Tibial nerve (tissue), 4 donors: ENCODE data around the gene AIF1. TPM values are rescaled to one million over a fixed set of nuclear protein-coding genes. Genes with fewer than 3 reads are reported as not detected.

ENCODE experiments used
- DNase-seq, 2 donors: peaks; one replicate each; pipeline ENCODE4 v3.0.0-alpha.2; 2019; ENCODE audit warnings: low spot score in 2 of 2
- H3K27ac ChIP-seq, 4 donors: fragments of 200-600 bp; sonication (generic) in 3 of 4; one replicate each; pipeline ENCODE4 v1.5.1; 2017 to 2019; ENCODE audit warnings: mild to moderate bottlenecking in 1 of 4
- H3K27me3 ChIP-seq, 2 donors: fragments of 200-600 bp; sonication (generic) in 1 of 2; one replicate each; pipeline versions ENCODE4 v1.5.1 to v1.6.0; 2017 to 2019
- H3K36me3 ChIP-seq, 3 donors: fragments of 200-600 bp; sonication (generic); one replicate each; pipeline ENCODE4 v1.5.1; 2018 to 2019
- H3K4me1 ChIP-seq, 4 donors: fragments of 200-600 bp; sonication (generic) in 3 of 4; one replicate each; pipeline ENCODE4 v1.5.1; 2017 to 2019
- H3K4me3 ChIP-seq, 4 donors: fragments of 200-600 bp; sonication (generic) in 3 of 4; one replicate each; pipeline ENCODE4 v1.5.1; 2017 to 2019; ENCODE audit warnings: mild to moderate bottlenecking in 1 of 4, moderate library complexity in 1 of 4
- H3K9me3 ChIP-seq, 4 donors: fragments of 200-600 bp; sonication (generic) in 3 of 4; one replicate each; pipeline ENCODE4 v1.5.1; 2017 to 2019
- EP300 ChIP-seq, 2 donors: sonication (generic); formaldehyde crosslinking; IDR thresholded peaks; one replicate each; pipeline ENCODE4 v1.6.1; 2017; ENCODE audit warnings: antibody characterized with exemption in 2 of 2, mild to moderate bottlenecking in 1 of 2
- POLR2A ChIP-seq, 2 donors: fragments of 450-650 bp; IDR thresholded peaks; one replicate each; pipeline ENCODE4 v1.6.1; 2017; ENCODE audit warnings: antibody characterized with exemption in 2 of 2, mild to moderate bottlenecking in 2 of 2, moderate library complexity in 2 of 2
- WGBS, 2 donors: methylation state at CpG; one replicate each; pipeline ENCODE4 v1.1.5; 2018; 5-methylcytosine and 5-hydroxymethylcytosine counted together
- total RNA-seq, 4 donors: library from RNA; depleted of rRNA; stranded (reverse); fragments of >200 nt; gene quantifications; one replicate each; pipeline ENCODE4 v1.1.0, GENCODE V29; 2016
- TF ChIP-seq, protein P1 (sequence below), 5 experiments: fragments of 200-600 bp in 3 of 5; fragments of 450-650 bp in 2 of 5; sonication (generic) in 3 of 5; IDR thresholded peaks; one replicate each; pipeline ENCODE4 v1.5.1; 2016 to 2019; ENCODE audit warnings: antibody characterized with exemption in 5 of 5, mild to moderate bottlenecking in 3 of 5, moderate library complexity in 2 of 5

Gene AIF1
- total RNA-seq, 4 donors from 2014 or later: 27.1 to 66.3 (median 50.4) TPM

DNA sequence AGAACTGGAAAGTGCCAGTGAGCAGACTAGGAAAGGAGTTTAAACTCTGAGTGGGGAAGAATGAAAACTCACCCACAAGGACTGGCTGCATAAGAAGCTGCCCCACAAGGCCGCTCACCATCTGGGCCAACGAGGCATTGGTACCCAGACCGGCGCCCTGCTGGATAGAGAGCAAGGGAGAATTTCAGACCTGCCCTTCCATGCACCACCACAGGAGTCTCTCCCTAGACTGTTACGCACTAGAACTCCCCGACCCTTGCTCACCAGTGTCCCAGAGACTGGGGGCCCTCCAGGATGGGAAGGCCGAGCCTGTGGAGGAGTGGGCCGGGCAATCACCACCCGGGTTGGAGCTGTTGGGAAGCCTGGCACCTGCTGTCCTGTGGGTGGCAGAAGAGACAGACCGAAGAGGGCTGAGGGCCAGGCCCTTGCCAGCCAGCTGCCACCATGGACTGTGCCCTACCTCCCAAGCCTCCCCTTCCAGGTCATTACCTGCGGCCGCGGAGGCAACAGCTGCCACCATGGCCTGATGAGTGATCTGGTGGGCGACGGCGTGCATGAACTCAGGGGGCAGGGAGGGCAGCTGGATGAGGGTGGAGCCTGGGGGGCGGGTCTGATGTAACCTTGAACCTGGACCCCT is 28.9 kb downstream of the AIF1 start:
- 83 to 85% methylated on average over 16 to 17 of the region's 17 CpGs for WGBS, 2 donors
- TF ChIP-seq EP300 (IDR thresholded peaks at IDR 0.05) (no peak), POLR2A (IDR thresholded peaks at IDR 0.05) (no peak)
- TF ChIP-seq, protein P1, sequence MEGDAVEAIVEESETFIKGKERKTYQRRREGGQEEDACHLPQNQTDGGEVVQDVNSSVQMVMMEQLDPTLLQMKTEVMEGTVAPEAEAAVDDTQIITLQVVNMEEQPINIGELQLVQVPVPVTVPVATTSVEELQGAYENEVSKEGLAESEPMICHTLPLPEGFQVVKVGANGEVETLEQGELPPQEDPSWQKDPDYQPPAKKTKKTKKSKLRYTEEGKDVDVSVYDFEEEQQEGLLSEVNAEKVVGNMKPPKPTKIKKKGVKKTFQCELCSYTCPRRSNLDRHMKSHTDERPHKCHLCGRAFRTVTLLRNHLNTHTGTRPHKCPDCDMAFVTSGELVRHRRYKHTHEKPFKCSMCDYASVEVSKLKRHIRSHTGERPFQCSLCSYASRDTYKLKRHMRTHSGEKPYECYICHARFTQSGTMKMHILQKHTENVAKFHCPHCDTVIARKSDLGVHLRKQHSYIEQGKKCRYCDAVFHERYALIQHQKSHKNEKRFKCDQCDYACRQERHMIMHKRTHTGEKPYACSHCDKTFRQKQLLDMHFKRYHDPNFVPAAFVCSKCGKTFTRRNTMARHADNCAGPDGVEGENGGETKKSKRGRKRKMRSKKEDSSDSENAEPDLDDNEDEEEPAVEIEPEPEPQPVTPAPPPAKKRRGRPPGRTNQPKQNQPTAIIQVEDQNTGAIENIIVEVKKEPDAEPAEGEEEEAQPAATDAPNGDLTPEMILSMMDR (IDR thresholded peaks at IDR 0.05): no peak
- H3K4me3 ChIP-seq: no peak overlapping the region
- no peaks in the 10 kb centered on the region for H3K4me1 ChIP-seq
- H3K27ac ChIP-seq: no peak overlapping the region
- no peaks in the 10 kb centered on the region for H3K27me3 ChIP-seq
- H3K36me3 ChIP-seq: peaks cover 19 to 99% (median 54%) of the 10 kb centered on the region in 3 donors
- H3K9me3 ChIP-seq: no peaks in the 10 kb centered on the region
- no peak for DNase-seq

DNA sequence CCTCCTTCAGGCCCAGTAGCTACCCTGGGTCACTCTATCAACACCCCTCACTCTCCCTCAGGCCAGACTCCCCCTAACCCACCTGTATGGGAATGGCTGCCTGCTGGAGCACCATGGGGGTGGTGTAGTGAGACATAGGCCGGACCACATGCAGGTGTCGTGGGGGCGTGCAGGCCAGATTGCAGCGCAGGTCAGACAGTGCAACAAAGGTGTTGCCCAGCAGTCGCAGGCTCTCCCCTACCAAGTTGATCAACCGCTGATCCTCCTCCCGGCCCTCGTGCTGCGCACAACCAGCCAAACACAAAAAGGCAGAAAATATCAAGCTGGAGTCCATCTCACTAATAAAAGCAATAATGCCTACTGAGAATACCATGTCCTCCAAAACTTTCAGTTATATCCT is 30.3 kb downstream of the AIF1 start:
- Histone ChIP-seq H3K36me3 (peaks cover 20 to 94% (median 52%) of the 10 kb centered on the region in 3 donors), H3K9me3 (no peaks in the 10 kb centered on the region), H3K4me3 (no peak overlapping the region), H3K27ac (no peak overlapping the region), H3K27me3 (no peaks in the 10 kb centered on the region), H3K4me1 (peaks cover 0 to 11% (median 0%) of the 10 kb centered on the region in 4 donors)
- DNase-seq: no peak
- WGBS, 2 donors: 88 to 96% methylated on average over 9 of the region's 9 CpGs
- TF ChIP-seq, protein P1 (IDR thresholded peaks at IDR 0.05): no peak
- TF ChIP-seq POLR2A (IDR thresholded peaks at IDR 0.05): no peak
- no peak for TF ChIP-seq EP300 (IDR thresholded peaks at IDR 0.05)

DNA sequence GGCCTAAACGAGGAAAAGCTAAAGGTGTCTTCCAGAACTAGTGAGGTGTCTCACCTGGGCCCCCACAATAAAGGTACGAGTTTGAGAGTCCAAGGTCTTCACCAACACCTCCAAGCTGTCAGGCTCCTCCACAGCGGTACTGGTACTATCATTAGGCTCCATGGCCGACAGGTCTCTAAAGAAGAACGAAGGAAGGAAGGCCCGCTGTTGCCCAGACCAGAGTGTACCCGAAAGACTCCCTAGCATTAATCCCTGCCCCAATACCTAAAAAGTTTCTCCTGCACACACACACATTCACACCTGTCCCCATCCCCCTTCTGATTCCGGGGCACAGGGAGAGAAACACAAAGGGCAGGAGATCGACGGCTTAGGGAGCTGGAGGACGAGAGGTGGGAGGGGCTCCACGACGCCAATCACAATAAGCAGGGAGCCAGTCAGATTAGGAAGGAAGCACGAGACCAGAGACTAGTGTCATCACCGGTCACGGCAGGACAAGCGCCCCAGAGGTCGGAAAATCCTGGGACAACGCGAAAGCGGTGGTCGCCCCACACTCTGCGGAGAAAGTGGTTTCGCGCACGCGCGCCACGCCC is 36.7 kb downstream of the AIF1 start:
- peaks cover 12 to 44% (median 15%) of the 10 kb centered on the region in 3 donors for H3K36me3 ChIP-seq
- peaks cover 0 to 33% (median 20%) of the 10 kb centered on the region in 4 donors for H3K4me1 ChIP-seq
- peak overlapping the region; percentile 96 to 100 (median 99) for H3K27ac ChIP-seq
- WGBS, 2 donors: 1 to 3% methylated on average over 28 to 29 of the region's 29 CpGs
- TF ChIP-seq POLR2A (IDR thresholded peaks at IDR 0.05) (no peak), EP300 (IDR thresholded peaks at IDR 0.05) (no peak)
- TF ChIP-seq, protein P1 (IDR thresholded peaks at IDR 0.05): no peak
- H3K27me3 ChIP-seq: no peaks in the 10 kb centered on the region
- no peaks in the 10 kb centered on the region for H3K9me3 ChIP-seq
- peak; percentile 57 to 75 for DNase-seq
- H3K4me3 ChIP-seq: peak overlapping the region; percentile 72 to 95 (median 80)

DNA sequence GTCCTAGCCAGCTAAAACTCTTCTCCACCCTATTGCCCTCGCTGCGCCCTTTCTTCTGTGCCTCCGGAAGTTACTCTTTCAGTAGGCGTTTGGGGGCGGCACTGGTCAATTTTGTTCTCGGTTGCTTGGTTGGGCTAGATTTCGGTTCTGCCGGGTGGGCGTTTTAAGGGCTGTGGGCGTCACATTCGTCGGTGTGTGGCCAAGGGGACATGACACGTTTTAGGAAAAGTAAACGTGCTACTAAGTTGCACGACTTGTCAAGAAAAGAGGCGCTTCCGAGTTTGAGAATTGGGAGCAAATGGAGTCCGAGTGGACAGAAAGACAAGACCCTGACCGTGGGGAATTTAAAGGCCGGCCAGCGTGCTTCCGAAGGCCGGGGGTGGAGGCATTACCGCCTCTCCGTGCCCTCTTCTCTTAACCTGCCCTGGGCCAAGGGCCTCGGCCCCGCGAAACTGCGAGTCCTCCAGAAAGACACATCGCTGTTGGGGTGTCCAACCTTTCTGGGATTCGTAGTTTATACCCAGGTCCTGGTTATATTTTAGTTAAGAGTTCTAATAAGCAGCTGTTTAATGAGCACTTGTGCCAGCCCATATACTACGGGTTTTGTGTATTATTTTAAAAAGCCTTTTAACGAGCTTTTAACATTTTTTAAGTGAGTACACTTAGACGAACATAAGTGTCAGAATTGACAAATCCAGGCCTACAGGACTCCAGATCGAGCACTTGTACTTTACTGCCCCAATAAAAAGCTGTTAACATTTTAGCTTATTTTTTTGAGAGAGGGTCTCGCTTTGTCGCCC is 38.1 kb downstream of the AIF1 start:
- peak; percentile 80 to 91 for DNase-seq
- 8 to 9% methylated on average over 33 to 37 of the region's 37 CpGs for WGBS, 2 donors
- Histone ChIP-seq H3K27me3 (no peaks in the 10 kb centered on the region), H3K36me3 (peaks cover 9 to 44% (median 15%) of the 10 kb centered on the region in 3 donors), H3K27ac (peak overlapping the region; percentile 96 to 100 (median 99)), H3K4me3 (peak overlapping the region; percentile 72 to 95 (median 80)), H3K9me3 (no peaks in the 10 kb centered on the region), H3K4me1 (peaks cover 0 to 44% (median 24%) of the 10 kb centered on the region in 4 donors)
- TF ChIP-seq POLR2A (IDR thresholded peaks at IDR 0.05): no peak
- TF ChIP-seq, protein P1 (IDR thresholded peaks at IDR 0.05): peak in 1 of 5 experiments; percentile 12
- TF ChIP-seq EP300 (IDR thresholded peaks at IDR 0.05): no peak
